Sigmoid colon (tissue), 7 donors: ENCODE data around the gene WFIKKN1. TPM values are rescaled to one million over a fixed set of nuclear protein-coding genes. Genes with fewer than 3 reads are reported as not detected.

ENCODE experiments used
- DNase-seq: peaks from one replicate; pipeline ENCODE4 v3.0.0-alpha.2; 2019
- H3K27ac ChIP-seq, 4 donors: fragments of 200-600 bp; sonication (generic); one replicate each; pipeline ENCODE4 v1.5.1; 2016 to 2019; ENCODE audit warnings: mild to moderate bottlenecking in 1 of 4
- H3K27me3 ChIP-seq, 3 donors: fragments of 200-600 bp; sonication (generic); one replicate each; pipeline ENCODE4 v1.5.1; 2019; ENCODE audit warnings: mild to moderate bottlenecking in 1 of 3
- H3K36me3 ChIP-seq, 4 donors: fragments of 200-600 bp; sonication (generic); one replicate each; pipeline ENCODE4 v1.5.1; 2016 to 2019
- H3K4me1 ChIP-seq, 4 donors: fragments of 200-600 bp; sonication (generic); one replicate each; pipeline ENCODE4 v1.5.1; 2017 to 2019
- H3K4me3 ChIP-seq, 4 donors: fragments of 200-600 bp; sonication (generic); one replicate each; pipeline ENCODE4 v1.5.1; 2017 to 2019; ENCODE audit warnings: mild to moderate bottlenecking in 2 of 4, moderate library complexity in 1 of 4
- H3K9me3 ChIP-seq, 4 donors: fragments of 200-600 bp in 3 of 4; sonication (generic) in 3 of 4; one replicate each; pipeline versions ENCODE4 v1.5.1 to v1.6.1; 2013 to 2019
- CTCF ChIP-seq, 4 experiments: fragments of 450-650 bp in 3 of 4; fragments of 200-600 bp in 1 of 4; IDR thresholded peaks; one replicate each; pipeline ENCODE4 v1.5.1; 2016 to 2019; ENCODE audit warnings: antibody characterized with exemption in 4 of 4, mild to moderate bottlenecking in 3 of 4, moderate library complexity in 2 of 4
- EP300 ChIP-seq, 4 donors: sonication (generic); formaldehyde crosslinking; IDR thresholded peaks; one replicate each; pipeline ENCODE4 v1.6.1; 2017; ENCODE audit warnings: antibody characterized with exemption in 4 of 4
- POLR2A ChIP-seq, 2 donors: fragments of 450-650 bp; IDR thresholded peaks; one replicate each; pipeline ENCODE4 v1.6.1; 2016; ENCODE audit warnings: antibody characterized with exemption in 2 of 2, mild to moderate bottlenecking in 2 of 2, moderate library complexity in 2 of 2
- POLR2AphosphoS5 ChIP-seq, 4 donors: sonication (generic); formaldehyde crosslinking; IDR thresholded peaks; one replicate each; pipeline ENCODE4 v1.6.1; 2017; ENCODE audit warnings: antibody characterized with exemption in 4 of 4
- WGBS, 2 donors: extraction: QIAGEN DNeasy Blood & Tissue Kit; methylation state at CpG; one replicate each; pipeline ENCODE4 v1.1.7; 2013; 5-methylcytosine and 5-hydroxymethylcytosine counted together
- intact Hi-C: fragments of 100-400 bp; cut with DNase I; formaldehyde crosslinking; loops from one replicate; pipeline ENCODE4 v1.15.1; 2023
- polyA plus RNA-seq, 3 donors: library from polyadenylated mRNA; stranded (reverse); fragments of 200-250 nt; gene quantifications; one replicate each; pipeline ENCODE4 v1.2.3, GENCODE V29; 2013
- total RNA-seq, 4 donors: library from RNA; depleted of rRNA; stranded (reverse); fragments of >200 nt; gene quantifications; one replicate each; pipeline ENCODE4 v1.1.0, GENCODE V29; 2016
- donor health status: healthy with polysubstance abuse.
- donor health status: Bipolar disorder and iron deficiency.
- donor health status: healthy.

Gene WFIKKN1
- total and polyA plus RNA-seq, 7 donors = 0.27 to 1.4 (median 0.49) TPM

- peaks cover 33 to 48% (median 39%) of the 10 kb centered on the region in 4 donors for H3K36me3 ChIP-seq
- no peak for DNase-seq
- no peaks in the 10 kb centered on the region for H3K27me3 ChIP-seq
- no peak overlapping the region for H3K4me3 ChIP-seq
- H3K4me1 ChIP-seq = peaks cover 0 to 38% (median 28%) of the 10 kb centered on the region in 4 donors
- no peak for TF ChIP-seq POLR2AphosphoS5 (IDR thresholded peaks at IDR 0.05)
- no peak for TF ChIP-seq CTCF (IDR thresholded peaks at IDR 0.05)
- no peak for TF ChIP-seq EP300 (IDR thresholded peaks at IDR 0.05)
- no peak for TF ChIP-seq POLR2A (IDR thresholded peaks at IDR 0.05)
- no peaks in the 10 kb centered on the region for H3K9me3 ChIP-seq
- no peak overlapping the region for H3K27ac ChIP-seq
- intact Hi-C loops = no loop called here
- 95 to 96% methylated on average over 21 of the region's 21 CpGs for WGBS, 2 donors
Measured at GRCh38 chr16:672851-673250, 42.1 kb downstream of the WFIKKN1 start.

GRCh38 chr16:673399-673991, 42.7 kb downstream of the WFIKKN1 start:
- Histone ChIP-seq H3K36me3 (peaks cover 33 to 48% (median 39%) of the 10 kb centered on the region in 4 donors), H3K4me3 (no peak overlapping the region), H3K27ac (no peak overlapping the region), H3K4me1 (peaks cover 0 to 35% (median 26%) of the 10 kb centered on the region in 4 donors), H3K9me3 (no peaks in the 10 kb centered on the region), H3K27me3 (no peaks in the 10 kb centered on the region)
- no peak for DNase-seq
- no peak for TF ChIP-seq POLR2A (IDR thresholded peaks at IDR 0.05)
- no peak for TF ChIP-seq POLR2AphosphoS5 (IDR thresholded peaks at IDR 0.05)
- no peak for TF ChIP-seq EP300 (IDR thresholded peaks at IDR 0.05)
- no peak for TF ChIP-seq CTCF (IDR thresholded peaks at IDR 0.05)
- WGBS, 2 donors = 92% methylated on average over 18 of the region's 18 CpGs
- intact Hi-C loops = no loop called here

- Histone ChIP-seq H3K4me3 (no peak overlapping the region), H3K4me1 (peaks cover 0 to 32% (median 21%) of the 10 kb centered on the region in 4 donors), H3K27me3 (no peaks in the 10 kb centered on the region), H3K9me3 (no peaks in the 10 kb centered on the region), H3K27ac (peak overlapping the region in 1 of 4 donors; percentile 38), H3K36me3 (peaks cover 33 to 48% (median 39%) of the 10 kb centered on the region in 4 donors)
- TF ChIP-seq POLR2A (IDR thresholded peaks at IDR 0.05) = no peak
- no peak for TF ChIP-seq CTCF (IDR thresholded peaks at IDR 0.05)
- TF ChIP-seq POLR2AphosphoS5 (IDR thresholded peaks at IDR 0.05) = no peak
- DNase-seq = no peak
- WGBS, 2 donors = 73 to 85% methylated on average over 22 of the region's 22 CpGs
- intact Hi-C loops = no loop called here
Measured at GRCh38 chr16:674214-674881, 43.6 kb downstream of the WFIKKN1 start.

GRCh38 chr16:674968-675883, 44.4 kb downstream of the WFIKKN1 start, which contains the start of gene RHBDL1:
Gene RHBDL1 (plus strand): TSS chr16:675671. CDS start chr16:675791, 120 bp downstream.
- intact Hi-C loops = no loop called here
- WGBS, 2 donors = 2 to 5% methylated on average over 73 of the region's 73 CpGs

More at GRCh38 chr16:674968-675883, 44.4 kb downstream of the WFIKKN1 start, which contains the start of gene RHBDL1:
- TF ChIP-seq EP300 (IDR thresholded peaks at IDR 0.05) = no peak
- peak in 1 of 4 donors; percentile 7 for TF ChIP-seq POLR2AphosphoS5 (IDR thresholded peaks at IDR 0.05)
- TF ChIP-seq POLR2A (IDR thresholded peaks at IDR 0.05) = no peak
- no peak for TF ChIP-seq CTCF (IDR thresholded peaks at IDR 0.05)
- H3K9me3 ChIP-seq = no peaks in the 10 kb centered on the region
- peak within 1 kb of the TSS in 3 of 4 donors; percentile 38 to 41 (median 41) for H3K27ac ChIP-seq
- no peaks in the 10 kb centered on the region for H3K27me3 ChIP-seq
- peak within 1 kb of the TSS; percentile 10 to 48 (median 36) for H3K4me3 ChIP-seq
- peaks cover 0 to 29% (median 21%) of the 10 kb centered on the region in 4 donors for H3K4me1 ChIP-seq
- no peak for DNase-seq
- H3K36me3 ChIP-seq = peaks cover 29 to 40% (median 32%) of the 10 kb centered on the region in 4 donors
